Measurements from ENCODE around the gene GOLM1.

The GOLM1 gene

DNA sequence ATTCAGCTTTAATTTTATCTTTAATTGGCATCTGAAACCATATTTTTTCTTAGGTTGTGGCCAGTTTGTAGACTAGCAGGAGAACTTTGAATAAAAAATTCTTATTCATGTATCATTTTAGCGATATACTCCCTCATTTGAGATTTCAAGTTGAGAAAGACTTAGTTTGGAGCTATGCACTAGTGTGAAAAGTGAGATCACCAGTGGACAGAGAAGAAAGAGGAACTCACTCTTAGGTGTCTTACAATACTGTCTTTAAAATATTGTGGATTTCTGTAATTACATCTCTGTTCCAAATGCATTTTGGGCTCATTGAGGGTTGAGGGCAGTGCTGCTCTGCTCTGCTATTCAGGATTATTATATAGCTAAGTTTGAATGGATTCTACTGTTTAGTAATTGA lies 103.8 kb downstream of the GOLM1 start:
- Histone ChIP-seq H3K27ac (no peak overlapping the region), H3K4me3 (no peak overlapping the region), H4K20me1 (no peaks in the 10 kb centered on the region), H3K4me2 (no peak overlapping the region), H3K9me3 (replicated peaks in 1 of 11) (peaks cover 4 to 33% (median 16%) of the 10 kb centered on the region in 11 experiments; a peak in 21 of 22 replicates), H3K9ac (no peak overlapping the region), H3K4me1 (peaks cover 0 to 8% (median 0%) of the 10 kb centered on the region in 10 experiments; a peak in 5 of 20 replicates), H3K36me3 (peaks cover 47 to 93% (median 65%) of the 10 kb centered on the region in 11 experiments), H3K27me3 (no peaks in the 10 kb centered on the region)
- TF ChIP-seq Cebpa-rat (IDR thresholded peaks at IDR 0.05) = no peak

DNA sequence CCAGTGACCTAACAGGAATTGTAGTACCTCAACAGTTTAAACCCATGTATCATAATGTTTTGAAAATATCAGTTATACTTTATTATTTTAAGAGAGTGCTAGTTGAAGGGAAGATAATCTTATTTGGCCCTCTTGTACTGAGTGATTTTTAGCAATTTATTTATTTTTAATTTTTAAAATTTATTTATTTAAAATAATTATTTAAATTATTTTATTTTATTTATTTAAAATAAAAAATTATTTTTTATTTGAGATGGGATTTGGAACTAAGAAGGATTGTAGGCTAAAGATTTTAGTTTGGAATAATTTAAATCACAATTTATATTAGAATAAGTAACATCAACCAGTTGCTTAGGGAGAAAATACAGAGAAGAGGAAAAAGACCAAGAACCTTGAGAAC lies 104.3 kb downstream of the GOLM1 start:
- H3K4me3 ChIP-seq = no peak overlapping the region
- no peak for TF ChIP-seq Cebpa-rat (IDR thresholded peaks at IDR 0.05)
- no peak overlapping the region for H3K4me2 ChIP-seq
- H3K27me3 ChIP-seq = no peaks in the 10 kb centered on the region
- H4K20me1 ChIP-seq = no peaks in the 10 kb centered on the region
- H3K27ac ChIP-seq = no peak overlapping the region
- H3K36me3 ChIP-seq = peaks cover 43 to 93% (median 67%) of the 10 kb centered on the region in 11 experiments
- peaks cover 0 to 8% (median 0%) of the 10 kb centered on the region in 10 experiments; a peak in 5 of 20 replicates for H3K4me1 ChIP-seq
- H3K9me3 ChIP-seq (replicated peaks in 1 of 11) = peaks cover 4 to 30% (median 16%) of the 10 kb centered on the region in 11 experiments; a peak in 20 of 22 replicates
- no peak overlapping the region for H3K9ac ChIP-seq

DNA sequence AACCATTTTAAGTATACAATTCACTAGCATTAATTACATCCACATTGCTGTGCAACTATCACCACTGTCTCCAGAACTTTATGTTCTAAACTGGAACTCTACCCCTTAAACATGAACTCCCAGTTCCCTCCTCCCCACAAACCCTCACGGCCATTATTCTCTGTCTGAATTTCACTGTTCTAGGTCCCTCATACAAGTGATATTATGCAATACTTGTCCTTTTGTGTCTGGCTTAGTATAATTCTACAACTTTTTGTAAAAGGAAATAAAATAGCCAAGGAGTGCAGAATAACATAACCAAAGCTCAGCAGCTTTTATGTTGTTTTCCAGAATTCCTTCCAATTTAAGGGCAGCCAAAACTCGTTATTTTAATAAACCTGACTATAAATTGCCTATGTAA lies 105.2 kb downstream of the GOLM1 start:
- H3K4me2 ChIP-seq = no peak overlapping the region
- no peaks in the 10 kb centered on the region for H4K20me1 ChIP-seq
- no peaks in the 10 kb centered on the region for H3K27me3 ChIP-seq
- peaks cover under 1 to 29% (median 16%) of the 10 kb centered on the region in 11 experiments; a peak in 20 of 22 replicates for H3K9me3 ChIP-seq (replicated peaks in 1 of 11)
- H3K9ac ChIP-seq = no peak overlapping the region
- peaks cover 40 to 93% (median 67%) of the 10 kb centered on the region in 11 experiments for H3K36me3 ChIP-seq
- TF ChIP-seq Cebpa-rat (IDR thresholded peaks at IDR 0.05) = 0 out of 22 replicates have a peak, but pooled peaks of 1 of the 11 experiments have one; percentile 8
- peaks cover 0 to 8% (median 0%) of the 10 kb centered on the region in 10 experiments; a peak in 5 of 20 replicates for H3K4me1 ChIP-seq
- no peak overlapping the region for H3K4me3 ChIP-seq
- H3K27ac ChIP-seq = no peak overlapping the region

DNA sequence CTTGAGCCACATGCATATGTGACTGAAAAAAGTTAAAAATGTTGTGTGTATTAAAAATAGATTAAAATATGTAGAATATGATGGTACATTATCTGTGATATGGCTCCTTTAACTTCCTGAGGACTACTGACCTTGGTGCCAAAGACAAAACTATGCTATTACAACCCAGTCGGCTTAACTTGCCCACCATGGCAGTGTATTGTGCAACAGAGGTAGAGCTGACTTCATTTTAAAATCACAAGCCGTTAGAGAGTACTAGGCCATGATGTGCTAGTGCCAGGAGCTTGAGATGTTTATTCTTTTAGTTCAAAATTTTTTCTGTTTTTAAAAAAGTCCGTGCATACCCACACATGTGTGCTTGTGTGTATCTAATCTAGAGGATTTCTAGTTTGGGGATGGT lies 112.1 kb downstream of the GOLM1 start:
- Histone ChIP-seq H4K20me1 (no peaks in the 10 kb centered on the region), H3K27me3 (no peaks in the 10 kb centered on the region), H3K4me1 (no peaks in the 10 kb centered on the region), H3K9me3 (replicated peaks in 1 of 11) (peaks cover 0 to 17% (median 3%) of the 10 kb centered on the region in 11 experiments; a peak in 7 of 22 replicates), H3K27ac (no peak overlapping the region), H3K9ac (no peak overlapping the region), H3K36me3 (peaks cover 59 to 98% (median 81%) of the 10 kb centered on the region in 11 experiments), H3K4me3 (no peak overlapping the region), H3K4me2 (no peak overlapping the region)
- TF ChIP-seq Cebpa-rat (IDR thresholded peaks at IDR 0.05) = no peak

DNA sequence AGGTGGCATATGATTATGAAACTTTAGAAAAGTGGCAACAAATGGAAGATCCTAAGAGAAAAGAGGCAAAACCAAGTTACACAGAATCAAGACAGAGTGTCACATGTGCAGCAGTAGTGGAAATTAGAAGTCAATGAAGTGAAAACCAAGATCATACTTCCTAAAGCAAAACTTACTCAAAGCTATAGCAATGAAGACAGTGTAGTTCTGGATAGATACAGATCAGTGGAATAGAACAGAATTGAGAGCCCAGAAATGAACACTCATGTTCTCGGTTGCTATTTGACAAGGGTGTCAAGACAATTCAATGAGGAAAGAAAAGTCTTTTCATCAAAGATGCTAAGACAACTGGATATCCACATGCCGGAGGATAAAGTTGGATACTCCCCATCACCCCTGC lies 114.9 kb downstream of the GOLM1 start:
- peaks cover 0 to 7% (median 0%) of the 10 kb centered on the region in 10 experiments; a peak in 2 of 20 replicates for H3K4me1 ChIP-seq
- peaks cover 0 to 17% (median 0%) of the 10 kb centered on the region in 11 experiments; a peak in 4 of 22 replicates for H3K9me3 ChIP-seq (replicated peaks in 1 of 11)
- H3K27ac ChIP-seq = no peak overlapping the region
- no peak overlapping the region for H3K4me3 ChIP-seq
- no peaks in the 10 kb centered on the region for H3K27me3 ChIP-seq
- TF ChIP-seq Cebpa-rat (IDR thresholded peaks at IDR 0.05) = no peak
- H3K36me3 ChIP-seq = peaks cover 70 to 98% (median 85%) of the 10 kb centered on the region in 11 experiments
- no peak overlapping the region for H3K4me2 ChIP-seq
- H4K20me1 ChIP-seq = no peaks in the 10 kb centered on the region
- H3K9ac ChIP-seq = no peak overlapping the region

DNA sequence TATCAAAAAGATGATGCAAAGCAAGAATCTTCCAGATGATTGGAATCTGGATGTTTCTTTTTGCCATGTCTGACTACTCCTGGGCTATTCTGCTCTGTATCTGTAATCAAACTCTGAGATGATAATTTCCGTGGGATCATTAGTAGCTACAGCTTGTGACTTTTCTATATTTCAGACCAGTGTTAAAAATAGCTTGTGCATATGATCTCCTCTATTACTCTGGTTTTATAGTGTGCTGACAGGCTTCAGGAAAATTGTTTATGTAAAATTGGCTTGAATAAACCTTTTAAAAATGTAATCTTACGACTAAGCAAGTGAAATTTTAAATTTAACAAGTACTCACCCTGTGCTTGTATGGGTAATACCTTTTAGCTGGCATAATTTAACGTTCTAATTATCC lies 118.0 kb downstream of the GOLM1 start:
- Histone ChIP-seq H3K27me3 (no peaks in the 10 kb centered on the region), H3K4me1 (peaks cover 0 to 9% (median 0%) of the 10 kb centered on the region in 10 experiments; a peak in 2 of 20 replicates), H3K36me3 (peaks cover 86 to 100% (median 95%) of the 10 kb centered on the region in 11 experiments), H3K27ac (no peak overlapping the region), H3K4me2 (no peak overlapping the region), H3K9ac (no peak overlapping the region), H3K9me3 (replicated peaks in 1 of 11) (peaks cover 0 to 17% (median 4%) of the 10 kb centered on the region in 11 experiments; a peak in 7 of 22 replicates), H4K20me1 (no peaks in the 10 kb centered on the region), H3K4me3 (no peak overlapping the region)
- no peak for TF ChIP-seq Cebpa-rat (IDR thresholded peaks at IDR 0.05)

DNA sequence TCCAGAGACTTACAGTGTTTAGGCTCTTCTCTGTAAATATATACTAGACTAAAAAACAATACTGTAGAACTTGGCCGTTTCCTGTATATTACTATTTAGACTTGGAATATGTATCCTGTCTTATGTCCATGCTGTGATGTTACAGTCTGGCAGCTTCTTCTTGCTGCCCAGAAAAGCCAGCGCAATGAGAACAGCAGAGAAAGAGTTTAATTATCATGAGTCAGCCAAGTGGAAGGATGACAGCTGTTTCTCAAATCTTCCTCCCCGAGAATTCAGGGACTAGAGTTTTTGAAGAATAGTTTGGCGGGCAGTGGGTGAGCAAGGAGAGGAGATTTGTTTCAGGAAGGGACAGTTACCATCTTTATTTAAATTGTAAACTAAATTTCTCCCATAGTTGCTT lies 120.9 kb downstream of the GOLM1 start:
- H3K4me3 ChIP-seq = no peak overlapping the region
- TF ChIP-seq Cebpa-rat (IDR thresholded peaks at IDR 0.05) = no peak
- H3K9ac ChIP-seq = no peak overlapping the region
- peaks cover 0 to 11% (median 0%) of the 10 kb centered on the region in 11 experiments; a peak in 4 of 22 replicates for H3K9me3 ChIP-seq (replicated peaks in 1 of 11)
- H3K27me3 ChIP-seq = no peaks in the 10 kb centered on the region
- peaks cover 0 to 9% (median 0%) of the 10 kb centered on the region in 10 experiments; a peak in 2 of 20 replicates for H3K4me1 ChIP-seq
- peaks cover 76 to 100% (median 94%) of the 10 kb centered on the region in 11 experiments for H3K36me3 ChIP-seq
- no peak overlapping the region for H3K4me2 ChIP-seq
- H3K27ac ChIP-seq = no peak overlapping the region
- H4K20me1 ChIP-seq = no peaks in the 10 kb centered on the region; a peak in 1 of 22 replicates

Data from BLaER1 treated with 17β-estradiol and CSF1 and Interleukin-3, amounts not matched to agents 10 nM and 100 nM (cell line).